G401 (cell line): Measurements from ENCODE around the gene P2RX4. TPM values are rescaled to one million over a fixed set of nuclear protein-coding genes. Genes with fewer than 3 reads are reported as not detected.

Experiments used
- DNase-seq: peaks from one replicate; pipeline ENCODE4 v3.0.0-alpha.2; 2015; ENCODE audit warnings: low spot score
- in situ Hi-C: cut with HindIII; loops from 2 replicates; pipeline ENCODE4 v1.10.0; 2016; ENCODE audit warnings: low sequenced_read_pairs, mixed read lengths
- total RNA-seq: library from RNA; depleted of rRNA; stranded (reverse); fragments of >200 nt; shearing (Covaris generic); gene quantifications from 2 replicates; pipeline ENCODE4 v1.2.3, GENCODE V29; 2014; rRNA removed

The P2RX4 gene
- total RNA-seq, 1 experiment from 2014 or later = 20.7 TPM

GRCh38 chr12:121283388-121283787 is 73.5 kb downstream of the P2RX4 start:
- in situ Hi-C loops = no loop called here
- peak; percentile 6 for DNase-seq

Other genes with a start within 250 kb of the P2RX4 start
- not detected in 2 replicates for gene HNF1A, start 231.6 kb upstream of the P2RX4 start, total RNA-seq
- 22.2 and 37.1 TPM in 2 replicates for gene C12orf43, start 193.6 kb upstream of the P2RX4 start, total RNA-seq
- not detected in 2 replicates for gene OASL, start 170.9 kb upstream of the P2RX4 start, total RNA-seq
- gene P2RX7, start 77.3 kb upstream of the P2RX4 start, total RNA-seq = not detected in 2 replicates
- 22.5 and 27.2 TPM in 2 replicates for gene CAMKK2, start 86.6 kb downstream of the P2RX4 start, total RNA-seq
- gene ANAPC5, start 142.3 kb downstream of the P2RX4 start, total RNA-seq = 129 and 154 TPM in 2 replicates
- 39.0 and 43.8 TPM in 2 replicates for gene RNF34, start 190.0 kb downstream of the P2RX4 start, total RNA-seq